Endothelial cell of umbilical vein (primary cell): ENCODE results near the gene SHROOM2. TPM values are rescaled to one million over a fixed set of nuclear protein-coding genes. Genes with fewer than 3 reads are reported as not detected.

Experiments
- BruUV-seq: library from RNA; stranded (reverse); fragments of 400-500 nt; replicated peaks from 2 replicates; lab custom pipeline; 2021; lab: Mats Ljungman, UMichigan
- CTCF ChIA-PET: fragments of 300-600, 350-600 bp; sonication (Branson Sonifier 250); formaldehyde crosslinking; loops from one replicate; lab custom pipeline; 2021; ENCODE audit warnings: antibody characterized with exemption, inconsistent platforms; lab: Charles Lee
- POLR2A ChIA-PET: fragments of 300-600, 350-600 bp; sonication (Branson Sonifier 250); formaldehyde crosslinking; loops from one replicate; lab custom pipeline; 2021; ENCODE audit warnings: antibody characterized with exemption, inconsistent platforms; lab: Charles Lee
- DNase-seq: peaks from one replicate; pipeline ENCODE4 v3.0.0-alpha.2; 2011; ENCODE audit warnings: low read depth, low spot score
- FAIRE-seq: peaks from 2 replicates; lab custom pipeline; 2011; peaks lifted over from hg19 to GRCh38; lab: Jason Lieb, UNC
- H2AFZ ChIP-seq: 2 replicates; pipeline ENCODE4 v1.6.0; 2012; ENCODE audit warnings: low read depth, low read length, control low read depth, inconsistent platforms
- H3K27ac ChIP-seq: 2 replicates; pipeline ENCODE4 v1.5.1; 2011; ENCODE audit warnings: low read depth, mild to moderate bottlenecking, control low read depth, low read length, moderate library complexity; ENCODE audit not compliant: insufficient read depth
- H3K27me3 ChIP-seq, 2 experiments: 2 replicates each; pipeline versions ENCODE4 v1.6.0 to v1.6.1; 2011; ENCODE audit warnings: low read length in 2 of 2, mixed read lengths in 1 of 2; ENCODE audit not compliant: control insufficient read depth in 2 of 2, insufficient read depth in 2 of 2
- H3K36me3 ChIP-seq, 2 experiments: 2 replicates in 1 of 2; 3 replicates in 1 of 2; pipeline ENCODE4 v1.5.1; 2011; ENCODE audit warnings: low read length in 2 of 2, mild to moderate bottlenecking in 1 of 2, moderate library complexity in 1 of 2; ENCODE audit not compliant: control insufficient read depth in 2 of 2, insufficient read depth in 2 of 2; ENCODE audit errors: extremely low read depth in 1 of 2
- H3K4me1 ChIP-seq: 3 replicates; pipeline ENCODE4 v1.5.1; 2011; ENCODE audit warnings: mild to moderate bottlenecking, low read length; ENCODE audit not compliant: control insufficient read depth, insufficient read depth; ENCODE audit errors: extremely low read depth
- H3K4me2 ChIP-seq: 2 replicates; pipeline ENCODE4 v1.6.1; 2011; ENCODE audit warnings: low read length, control low read depth, mixed read lengths; ENCODE audit not compliant: insufficient read depth
- H3K4me3 ChIP-seq, 3 experiments: fragments of 200-600 bp in 1 of 3; sonication (generic), shearing (Covaris generic) in 1 of 3; replicated peaks in 1 of 3; 2 replicates each; pipeline ENCODE4 v1.5.1; 2011 to 2016; ENCODE audit warnings: control low read depth in 3 of 3, low read length in 3 of 3, mild to moderate bottlenecking in 2 of 3, inconsistent platforms in 1 of 3, low read depth in 1 of 3, moderate library complexity in 1 of 3; ENCODE audit not compliant: insufficient read depth in 1 of 3
- H3K79me2 ChIP-seq: 2 replicates; pipeline ENCODE4 v1.6.0; 2012; ENCODE audit warnings: low read length, inconsistent platforms; ENCODE audit not compliant: control insufficient read depth, insufficient read depth
- H3K9ac ChIP-seq: replicated peaks from 2 replicates; pipeline ENCODE3; 2011; ENCODE audit warnings: low read length, control low read depth; ENCODE audit not compliant: insufficient read depth; ENCODE audit errors: extremely low read depth
- H3K9me1 ChIP-seq: replicated peaks from 3 replicates; pipeline ENCODE4 v1.6.0; 2011; ENCODE audit warnings: mild to moderate bottlenecking, low read length; ENCODE audit not compliant: control insufficient read depth, insufficient read depth; ENCODE audit errors: extremely low read depth
- H3K9me3 ChIP-seq: replicated peaks from 2 replicates; pipeline ENCODE4 v1.5.1; 2012; ENCODE audit warnings: low read length, inconsistent platforms; ENCODE audit not compliant: control insufficient read depth, insufficient read depth
- H4K20me1 ChIP-seq: replicated peaks from 2 replicates; pipeline ENCODE3; 2011; ENCODE audit warnings: mild to moderate bottlenecking, low read length; ENCODE audit not compliant: control insufficient read depth, insufficient read depth; ENCODE audit errors: extremely low read depth
- EZH2 ChIP-seq: IDR thresholded peaks from 2 replicates; pipeline ENCODE4 v1.6.1; 2012; ENCODE audit warnings: borderline replicate concordance, low read depth, mild to moderate bottlenecking, moderate library complexity, low read length, inconsistent platforms; ENCODE audit not compliant: severe bottlenecking
- FOS ChIP-seq: IDR thresholded peaks from 2 replicates; pipeline ENCODE4 v1.6.1; 2011; ENCODE audit warnings: mild to moderate bottlenecking, low read length, moderate library complexity, borderline replicate concordance; ENCODE audit not compliant: insufficient read depth
- GATA2 ChIP-seq: IDR thresholded peaks from 2 replicates; pipeline ENCODE4 v1.7.0; 2011; ENCODE audit warnings: low read depth, mild to moderate bottlenecking, moderate library complexity, mixed read lengths, low read length; ENCODE audit not compliant: insufficient read length, insufficient read depth
- JUN ChIP-seq: IDR thresholded peaks from 2 replicates; pipeline ENCODE4 v1.6.1; 2011; ENCODE audit warnings: borderline replicate concordance, low read depth; ENCODE audit not compliant: insufficient read length, insufficient read depth
- MYC ChIP-seq: IDR thresholded peaks from one replicate; pipeline ENCODE4 v1.6.1; 2011; ENCODE audit warnings: mild to moderate bottlenecking, low read depth, low read length
- POLR2A ChIP-seq: IDR thresholded peaks from 2 replicates; pipeline ENCODE4 v1.6.1; 2012; ENCODE audit warnings: low read depth, mild to moderate bottlenecking, control low read depth, low read length
- POLR2AphosphoS5 ChIP-seq: IDR thresholded peaks from 2 replicates; pipeline ENCODE4 v1.6.1; 2012; ENCODE audit warnings: low read depth, mild to moderate bottlenecking, control low read depth, low read length, moderate library complexity; ENCODE audit not compliant: insufficient read depth
- dilution Hi-C: fragments of 300-500 bp; cut with MboI; formaldehyde crosslinking; loops from one replicate; pipeline ENCODE4 v1.15.0; 2019; ENCODE audit warnings: low sequenced_read_pairs; ENCODE audit not compliant: extremely low pct_ligation_motif_present
- intact Hi-C: fragments of 100-400 bp; cut with micrococcal nuclease; formaldehyde crosslinking; loops from one replicate; pipeline ENCODE4 v1.10.0; 2022
- polyA plus RNA-seq, 4 experiments: library from polyadenylated mRNA; depleted of rRNA in 3 of 4; stranded (reverse) in 3 of 4; unstranded in 1 of 4; fragments of >200 nt; gene quantifications; 2 replicates each; pipeline versions ENCODE4 v1.2.1 to v1.2.3, GENCODE V29; 2011 to 2012; ENCODE audit warnings: missing spikeins in 1 of 4
- total RNA-seq: library from RNA; stranded (reverse); gene quantifications from 2 replicates; pipeline ENCODE4 v1.2.3, GENCODE V29; 2021
- TF ChIP-seq, protein P1 (sequence below): IDR thresholded peaks from 2 replicates; pipeline ENCODE4 v1.6.1; 2011; ENCODE audit not compliant: insufficient read depth, insufficient read length
- TF ChIP-seq, protein P2 (sequence below), 2 donors: IDR thresholded peaks; 1 replicate in 1 of 2; 2 replicates in 1 of 2; pipeline ENCODE4 v1.5.1; 2011; ENCODE audit warnings: low read length in 2 of 2, mild to moderate bottlenecking in 2 of 2, moderate library complexity in 2 of 2, control low read depth in 1 of 2, inconsistent platforms in 1 of 2, low read depth in 1 of 2; ENCODE audit not compliant: insufficient read depth in 1 of 2; ENCODE audit errors: extremely low read depth in 1 of 2

SHROOM2 gene
- total and polyA plus RNA-seq, 2 donors (not counting 3 experiments of a cell fraction or from before 2014, with no cell fraction given), result 3.7 to 11.8 TPM

DNA sequence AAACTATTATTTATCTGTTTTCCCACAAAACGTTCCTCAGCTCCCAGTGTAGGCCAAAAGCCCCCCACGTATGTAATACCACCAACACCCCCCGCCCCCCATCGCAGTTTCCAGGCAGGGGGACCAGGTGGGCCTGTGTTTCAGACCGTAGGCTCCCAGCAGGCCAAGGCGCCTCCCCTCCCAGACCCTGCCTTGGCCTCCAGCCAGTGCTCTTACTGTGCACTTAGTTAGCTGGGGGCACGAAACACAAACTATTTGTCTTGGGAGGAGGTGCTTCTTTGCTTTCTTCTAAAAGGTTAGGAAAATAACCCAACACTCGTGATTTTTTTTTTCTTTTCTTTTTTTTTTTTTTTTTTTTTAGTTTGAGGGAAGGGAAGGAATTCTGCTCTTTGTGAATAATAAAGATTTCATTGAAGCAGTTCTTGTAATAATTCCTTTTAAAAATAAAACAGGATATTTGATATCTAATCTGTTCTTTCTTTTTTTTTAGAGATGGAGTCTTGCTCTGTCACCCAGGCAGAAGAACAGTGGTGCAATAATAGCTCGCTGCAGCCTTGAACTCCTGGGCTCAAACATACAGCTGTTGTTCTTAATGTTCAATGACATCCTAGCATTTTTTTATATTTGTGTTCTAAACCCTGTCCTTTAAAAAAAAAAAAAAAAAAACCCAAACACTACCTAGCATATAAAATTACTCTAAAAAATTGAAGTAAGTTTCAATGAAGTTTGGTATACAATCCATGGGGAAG is 98.0 kb downstream of the SHROOM2 start:
- no peaks in the 10 kb centered on the region for H3K27me3 ChIP-seq

More for the DNA sequence above, 98.0 kb downstream of the SHROOM2 start:
- CTCF ChIA-PET, result interaction anchor here (0.8 to 2.4 kb wide), 6 partner anchors 10 to 1065 kb away, joined by 3 to 16 read pairs (median 3); no protein-coding TSS in a partner anchor
- H3K4me3 ChIP-seq, result no peak overlapping the region
- H3K9me3 ChIP-seq, result no peaks in the 10 kb centered on the region
- dilution Hi-C loops (no loop called here), intact Hi-C loops (no loop called here)
- no peaks in the 10 kb centered on the region for H4K20me1 ChIP-seq
- peak; percentile 66 for FAIRE-seq
- BruUV-seq, result no TSS peak
- TF ChIP-seq MYC (no peak), GATA2 (no peak), JUN (no peak), POLR2AphosphoS5 (no peak), EZH2 (no peak), FOS (no peak), POLR2A (no peak)
- TF ChIP-seq, protein P1, sequence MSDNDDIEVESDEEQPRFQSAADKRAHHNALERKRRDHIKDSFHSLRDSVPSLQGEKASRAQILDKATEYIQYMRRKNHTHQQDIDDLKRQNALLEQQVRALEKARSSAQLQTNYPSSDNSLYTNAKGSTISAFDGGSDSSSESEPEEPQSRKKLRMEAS, result no peak
- TF ChIP-seq, protein P2, sequence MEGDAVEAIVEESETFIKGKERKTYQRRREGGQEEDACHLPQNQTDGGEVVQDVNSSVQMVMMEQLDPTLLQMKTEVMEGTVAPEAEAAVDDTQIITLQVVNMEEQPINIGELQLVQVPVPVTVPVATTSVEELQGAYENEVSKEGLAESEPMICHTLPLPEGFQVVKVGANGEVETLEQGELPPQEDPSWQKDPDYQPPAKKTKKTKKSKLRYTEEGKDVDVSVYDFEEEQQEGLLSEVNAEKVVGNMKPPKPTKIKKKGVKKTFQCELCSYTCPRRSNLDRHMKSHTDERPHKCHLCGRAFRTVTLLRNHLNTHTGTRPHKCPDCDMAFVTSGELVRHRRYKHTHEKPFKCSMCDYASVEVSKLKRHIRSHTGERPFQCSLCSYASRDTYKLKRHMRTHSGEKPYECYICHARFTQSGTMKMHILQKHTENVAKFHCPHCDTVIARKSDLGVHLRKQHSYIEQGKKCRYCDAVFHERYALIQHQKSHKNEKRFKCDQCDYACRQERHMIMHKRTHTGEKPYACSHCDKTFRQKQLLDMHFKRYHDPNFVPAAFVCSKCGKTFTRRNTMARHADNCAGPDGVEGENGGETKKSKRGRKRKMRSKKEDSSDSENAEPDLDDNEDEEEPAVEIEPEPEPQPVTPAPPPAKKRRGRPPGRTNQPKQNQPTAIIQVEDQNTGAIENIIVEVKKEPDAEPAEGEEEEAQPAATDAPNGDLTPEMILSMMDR (IDR thresholded peaks at IDR 0.05; ENCODE audit: extremely low read depth in 1 of 2, insufficient read depth in 1 of 2, low read depth in 1 of 2, low read length in 2 of 2), result no peak
- DNase-seq, result peak; percentile 66
- H3K27ac ChIP-seq, result peak overlapping the region; percentile 93
- POLR2A ChIA-PET, result no interaction called here
- H3K9me1 ChIP-seq, result no peaks in the 10 kb centered on the region
- H3K4me1 ChIP-seq, result peaks cover 41% of the 10 kb centered on the region
- H3K4me2 ChIP-seq, result no peak overlapping the region
- peak overlapping the region; percentile 79 for H3K9ac ChIP-seq
- H2AFZ ChIP-seq, result no peak overlapping the region
- H3K79me2 ChIP-seq, result no peaks in the 10 kb centered on the region
- H3K36me3 ChIP-seq, result no peaks in the 10 kb centered on the region
